Esophagus mucosa (tissue), 1 donor: ENCODE measurements around the gene USP15. TPM values are rescaled to one million over a fixed set of nuclear protein-coding genes. Genes with fewer than 3 reads are reported as not detected.
"Not testable (repeated sequence)": the region's sequence is repeated elsewhere in the genome, so short reads cannot be mapped to it uniquely, and the experiment has no call there.

Source experiments
- ATAC-seq: fragments of 200-7000 bp; cut with Tn5 transposase; one replicate; pipeline ENCODE4 v1.9.1; 2020
- total RNA-seq: library from RNA; stranded (reverse); gene quantifications from one replicate; pipeline ENCODE4 v1.2.4, GENCODE V29; 2023
- donor health status: DM: yes; HTN: yes; CAD: no.

USP15 gene
- total RNA-seq, 1 donor from 2014 or later: 45.1 TPM

- ATAC-seq: not testable (repeated sequence)
These were observed 201.1 kb downstream of the USP15 start for GRCh38 chr12:62461171-62461837.

GRCh38 chr12:62463252-62463651 lies 203.0 kb downstream of the USP15 start:
- ATAC-seq: not testable (repeated sequence)

Other genes with a start within 250 kb of the USP15 start
- 30.9 TPM for gene MON2, start 206.4 kb downstream of the USP15 start, total RNA-seq